ENCODE measurements around the gene TLR5. TPM values are rescaled to one million over a fixed set of nuclear protein-coding genes. Genes with fewer than 3 reads are reported as not detected.

TLR5 gene
- total and polyA plus RNA-seq, 7 experiments from 2014 or later, result 3.1 to 8.0 (median 5.1) TPM; not detected in 1

DNA sequence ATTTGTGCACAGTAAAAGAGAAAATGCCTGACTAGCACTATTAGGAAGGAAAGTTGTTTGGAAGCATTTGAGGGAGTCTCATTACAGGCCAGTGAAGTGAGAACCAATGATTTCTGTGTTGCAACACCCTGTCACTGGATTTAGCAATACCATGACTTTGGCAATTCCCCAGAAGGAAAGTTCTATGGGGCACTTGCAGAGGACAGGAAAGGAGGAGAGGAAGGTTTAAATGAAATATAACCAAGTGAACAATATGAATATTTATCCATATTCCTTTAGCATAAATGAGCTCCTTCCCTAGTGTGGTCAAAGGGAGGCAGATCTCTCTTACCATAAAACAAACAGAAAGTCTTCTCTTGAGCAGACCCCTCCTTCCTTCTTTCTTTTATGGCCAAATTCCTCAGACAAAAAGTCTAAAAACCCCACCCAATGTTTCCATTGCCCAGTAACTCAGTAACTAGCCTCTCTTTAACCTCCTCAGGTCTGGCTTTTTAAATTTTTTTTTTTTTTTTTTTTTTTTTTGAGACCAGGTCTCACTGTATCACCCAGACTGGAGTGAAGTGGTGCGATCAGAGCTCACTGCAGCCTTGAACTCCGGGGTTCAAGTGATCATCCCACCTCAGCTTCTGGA is 5.5 kb downstream of the TLR5 start:
- H3K27me3 Mint-ChIP-seq, result peaks cover 0 to 41% (median 0%) of the 10 kb centered on the region in 5 donors
- POLR2A ChIA-PET, result no interaction called here
- peaks cover 0 to 26% (median 11%) of the 10 kb centered on the region in 7 donors for H3K4me1 Mint-ChIP-seq
- no peak overlapping the region for H3K27ac ChIP-seq (ENCODE audit: low read depth, low read length)
- H3K9me3 Mint-ChIP-seq, result peaks cover 0 to 2% (median 0%) of the 10 kb centered on the region in 11 donors
- intact Hi-C loops (cut with micrococcal nuclease), result no loop called here
- peaks cover 0 to 7% (median 0%) of the 10 kb centered on the region in 5 donors for H3K36me3 Mint-ChIP-seq
- H3K27me3 ChIP-seq (ENCODE audit: control insufficient read depth in 2 of 2, insufficient read depth in 2 of 2, low read length in 2 of 2), result no peaks in the 10 kb centered on the region
- no peaks in the 10 kb centered on the region for H3K36me3 ChIP-seq (ENCODE audit: control insufficient read depth in 2 of 3, insufficient read depth in 3 of 3, low read length in 3 of 3)
- CTCF ChIA-PET, result interaction anchor here (0.6 to 1.6 kb wide), 2 partner anchors 12 to 546 kb away, joined by 4 to 7 read pairs; no protein-coding TSS in a partner anchor
- H3K4me3 ChIP-seq (ENCODE audit: low read length), result no peak overlapping the region
- ATAC-seq, result no peak
- peaks cover 4 to 5% of the 10 kb centered on the region in 2 donors for H3K4me1 ChIP-seq (ENCODE audit: control insufficient read depth in 2 of 2, insufficient read depth in 2 of 2, low read length in 2 of 2)
- DNase-seq, result no peak
- no peaks in the 10 kb centered on the region for H3K9me3 ChIP-seq (ENCODE audit: control insufficient read depth in 2 of 3, low read length in 3 of 3)
- H3K27ac Mint-ChIP-seq, result peak overlapping the region in 1 of 9 donors; percentile 8
- no peak overlapping the region for H3K4me3 Mint-ChIP-seq

DNA sequence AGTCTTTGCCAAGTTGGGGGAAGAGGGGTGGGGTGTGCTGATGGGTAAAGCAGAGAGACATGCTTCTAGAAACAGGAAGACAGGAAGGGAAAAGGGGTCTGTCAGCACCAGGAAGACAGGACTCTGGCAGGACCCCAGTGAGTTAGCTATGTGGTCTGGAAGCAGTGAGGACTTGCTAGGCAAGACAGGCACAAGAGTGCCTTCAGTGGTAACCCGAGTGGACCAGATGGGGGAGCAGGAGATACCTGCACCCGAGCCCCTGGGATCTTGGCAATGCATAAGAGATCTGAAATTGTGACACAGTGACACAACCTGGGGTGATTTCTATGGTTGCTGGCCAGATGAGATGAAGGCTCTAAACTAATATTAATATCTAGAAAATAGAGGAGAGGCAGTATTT is 7.0 kb downstream of the TLR5 start:
- H3K4me3 ChIP-seq (ENCODE audit: low read length), result no peak overlapping the region
- intact Hi-C loops (cut with micrococcal nuclease), result no loop called here

DNA sequence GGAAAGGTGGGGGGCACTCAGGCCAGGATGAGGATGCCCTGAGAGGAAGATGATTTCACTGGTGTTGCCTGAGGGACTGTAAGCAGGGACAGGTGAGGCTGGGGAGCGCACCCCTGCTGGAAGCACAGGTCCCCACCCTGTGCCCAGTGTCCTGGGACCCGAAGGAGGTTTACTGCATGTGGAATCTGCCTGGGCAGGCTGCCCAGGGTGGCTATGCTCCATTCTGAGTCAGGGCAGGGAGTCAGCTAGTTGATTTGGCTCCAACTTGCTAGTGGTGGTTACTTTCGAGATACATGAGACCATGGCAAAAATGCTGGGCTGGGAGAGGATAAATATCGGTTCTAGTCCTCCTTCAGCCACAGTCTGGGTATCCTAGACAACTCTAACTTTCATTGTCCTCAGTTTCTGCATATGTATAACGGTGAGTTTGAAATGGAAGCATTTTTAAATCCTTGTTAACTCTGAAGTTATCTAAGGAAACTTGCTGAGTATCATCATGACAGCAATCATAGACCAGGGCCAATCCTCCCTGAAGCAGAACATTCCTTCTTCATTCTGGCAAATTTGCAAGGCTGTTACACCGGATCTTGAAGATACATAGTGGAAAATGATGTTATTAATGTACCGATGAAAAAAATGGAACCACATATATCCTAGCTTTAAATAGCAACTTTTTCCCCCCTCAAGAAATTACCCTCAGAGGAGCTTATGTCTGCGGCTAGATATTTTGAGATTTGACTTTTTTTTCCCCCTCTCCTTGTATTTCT is 7.7 kb downstream of the TLR5 start:
- Mint-ChIP-seq H3K4me3 (no peak overlapping the region), H3K4me1 (peaks cover 6 to 19% (median 11%) of the 10 kb centered on the region in 7 donors), H3K27ac (peak overlapping the region in 2 of 9 donors; percentile 10 to 58), H3K9me3 (peaks cover 0 to 2% (median 0%) of the 10 kb centered on the region in 11 donors), H3K27me3 (peaks cover 0 to 60% (median 0%) of the 10 kb centered on the region in 5 donors), H3K36me3 (peaks cover 0 to 7% (median 0%) of the 10 kb centered on the region in 5 donors)
- CTCF ChIA-PET, result interaction anchor here (0.7 to 5.6 kb wide), 4 partner anchors 94 to 547 kb away, joined by 3 to 79 read pairs (median 4); partner anchors contain the start of gene SUSD4
- intact Hi-C loops (cut with micrococcal nuclease), result no loop called here
- POLR2A ChIA-PET, result interaction anchor here (2.4 kb wide), 1 partner anchor 8 kb away, joined by 9 read pairs; the partner anchor contains the start of gene TLR5
- Histone ChIP-seq H3K27me3 (ENCODE audit: control insufficient read depth in 2 of 2, insufficient read depth in 2 of 2, low read length in 2 of 2) (no peaks in the 10 kb centered on the region), H3K9me3 (ENCODE audit: control insufficient read depth in 2 of 3, low read length in 3 of 3) (no peaks in the 10 kb centered on the region), H3K4me3 (ENCODE audit: low read length) (no peak overlapping the region), H3K36me3 (ENCODE audit: control insufficient read depth in 2 of 3, insufficient read depth in 3 of 3, low read length in 3 of 3) (no peaks in the 10 kb centered on the region), H3K27ac (ENCODE audit: low read depth, low read length) (no peak overlapping the region), H3K4me1 (ENCODE audit: control insufficient read depth in 2 of 2, insufficient read depth in 2 of 2, low read length in 2 of 2) (peaks cover 4 to 5% of the 10 kb centered on the region in 2 donors)
- no peak for ATAC-seq
- DNase-seq, result no peak

More for the DNA sequence above, 7.0 kb downstream of the TLR5 start:
- H3K4me1 Mint-ChIP-seq, result peaks cover 0 to 19% (median 11%) of the 10 kb centered on the region in 7 donors
- Histone ChIP-seq H3K9me3 (ENCODE audit: control insufficient read depth in 2 of 3, low read length in 3 of 3) (no peaks in the 10 kb centered on the region), H3K4me1 (ENCODE audit: control insufficient read depth in 2 of 2, insufficient read depth in 2 of 2, low read length in 2 of 2) (peaks cover 4 to 5% of the 10 kb centered on the region in 2 donors), H3K27ac (ENCODE audit: low read depth, low read length) (no peak overlapping the region), H3K27me3 (ENCODE audit: control insufficient read depth in 2 of 2, insufficient read depth in 2 of 2, low read length in 2 of 2) (no peaks in the 10 kb centered on the region), H3K36me3 (ENCODE audit: control insufficient read depth in 2 of 3, insufficient read depth in 3 of 3, low read length in 3 of 3) (no peaks in the 10 kb centered on the region)
- CTCF ChIA-PET, result interaction anchor here (0.6 to 5.6 kb wide), 5 partner anchors 45 to 548 kb away, joined by 3 to 79 read pairs (median 4); partner anchors contain the start of gene SUSD4
- no peak overlapping the region for H3K4me3 Mint-ChIP-seq
- DNase-seq, result no peak
- H3K27ac Mint-ChIP-seq, result peak overlapping the region in 1 of 9 donors; percentile 58
- POLR2A ChIA-PET, result no interaction called here
- no peak for ATAC-seq
- peaks cover 0 to 2% (median 0%) of the 10 kb centered on the region in 11 donors for H3K9me3 Mint-ChIP-seq
- peaks cover 0 to 7% (median 0%) of the 10 kb centered on the region in 5 donors for H3K36me3 Mint-ChIP-seq
- peaks cover 0 to 53% (median 0%) of the 10 kb centered on the region in 5 donors for H3K27me3 Mint-ChIP-seq

DNA sequence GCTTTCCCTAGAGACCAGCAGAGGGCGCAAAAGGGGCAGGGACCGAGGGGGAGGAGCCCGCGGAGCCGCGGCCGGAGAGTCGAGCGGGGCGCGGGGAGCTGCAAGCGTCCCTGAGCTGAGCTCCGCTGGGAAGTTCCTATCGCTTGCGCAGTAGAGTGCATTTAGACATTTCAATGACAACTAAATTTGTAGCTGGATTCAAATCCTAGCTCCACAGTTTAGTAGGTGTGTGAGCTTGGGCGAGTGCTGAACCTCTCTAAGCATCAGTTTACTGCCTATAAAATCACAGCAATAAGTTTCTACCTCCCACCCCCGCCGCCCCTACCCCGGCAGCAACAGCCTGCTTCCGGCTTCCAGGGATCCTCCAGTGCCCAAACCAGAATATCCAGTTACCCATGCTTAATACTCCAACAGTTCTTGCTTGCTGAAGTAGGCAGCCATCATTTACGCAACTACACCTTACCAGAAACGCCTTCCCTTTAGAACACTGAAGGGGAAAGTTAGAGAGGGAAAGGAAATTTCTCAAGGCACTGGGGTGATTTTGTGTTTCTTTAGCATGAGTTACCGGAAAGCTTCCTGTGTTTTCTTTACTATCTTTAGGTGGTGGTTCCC is 9.1 kb downstream of the TLR5 start:
- H3K36me3 ChIP-seq (ENCODE audit: control insufficient read depth in 2 of 3, insufficient read depth in 3 of 3, low read length in 3 of 3), result no peaks in the 10 kb centered on the region
- CTCF ChIA-PET, result interaction anchor here (0.6 to 5.6 kb wide), 32 partner anchors 9 to 615 kb away, joined by 3 to 79 read pairs (median 4); partner anchors contain the start of genes SUSD4 and TLR5
- ATAC-seq (peak; percentile 92), DNase-seq (peak; percentile 59 to 84 (median 73))
- intact Hi-C loops (cut with micrococcal nuclease), result loop anchor here (1.0 to 5.0 kb wide), 7 partner anchors 9 to 550 kb away; partner anchors contain the start of gene TLR5 (in 2 of the 2)
- no peaks in the 10 kb centered on the region for H3K9me3 ChIP-seq (ENCODE audit: control insufficient read depth in 2 of 3, low read length in 3 of 3)
- POLR2A ChIA-PET, result interaction anchor here (0.6 to 2.4 kb wide), 7 partner anchors 9 to 480 kb away, joined by 3 to 9 read pairs (median 3); partner anchors contain the start of gene TLR5
- Mint-ChIP-seq H3K9me3 (peaks cover 0 to 2% (median 0%) of the 10 kb centered on the region in 11 donors), H3K27me3 (peaks cover 0 to 68% (median 5%) of the 10 kb centered on the region in 5 donors), H3K27ac (peak overlapping the region in 1 of 9 donors; percentile 41), H3K36me3 (peaks cover 0 to 3% (median under 1%) of the 10 kb centered on the region in 5 donors), H3K4me3 (peak overlapping the region; percentile 51 to 84 (median 74)), H3K4me1 (peaks cover 13 to 31% (median 22%) of the 10 kb centered on the region in 7 donors)
- no peak overlapping the region for H3K27ac ChIP-seq (ENCODE audit: low read depth, low read length)
- peaks cover 4 to 12% of the 10 kb centered on the region in 2 donors for H3K4me1 ChIP-seq (ENCODE audit: control insufficient read depth in 2 of 2, insufficient read depth in 2 of 2, low read length in 2 of 2)
- H3K4me3 ChIP-seq (ENCODE audit: low read length), result peak overlapping the region; percentile 41
- no peaks in the 10 kb centered on the region for H3K27me3 ChIP-seq (ENCODE audit: control insufficient read depth in 2 of 2, insufficient read depth in 2 of 2, low read length in 2 of 2)

DNA sequence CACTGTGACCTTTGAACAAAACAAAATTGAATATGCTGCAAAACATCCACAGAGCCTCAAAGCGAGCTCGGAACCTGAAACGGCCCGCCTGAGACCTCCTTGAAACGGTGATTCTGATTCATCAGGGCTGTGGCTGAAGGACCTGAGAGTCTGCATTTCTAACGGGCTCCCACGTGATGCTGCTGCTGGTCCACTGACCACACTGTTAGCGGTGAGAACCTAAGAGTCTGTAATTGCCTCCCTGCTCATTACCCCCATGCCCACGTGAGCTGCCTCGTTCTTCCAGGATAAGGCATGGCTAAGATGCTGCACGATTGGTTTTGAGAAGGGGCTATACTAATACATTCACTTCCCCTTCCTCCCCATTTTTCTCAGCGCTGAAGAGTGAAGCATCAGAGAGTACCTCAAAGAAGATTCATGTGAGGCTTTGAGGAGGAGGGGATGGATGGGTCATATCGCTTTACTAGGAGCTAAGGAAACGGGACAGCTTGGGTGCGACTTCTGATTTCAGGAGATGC is 9.7 kb downstream of the TLR5 start:
- Histone ChIP-seq H3K4me3 (ENCODE audit: low read length) (peak overlapping the region; percentile 41), H3K4me1 (ENCODE audit: control insufficient read depth in 2 of 2, insufficient read depth in 2 of 2, low read length in 2 of 2) (peaks cover 4 to 13% of the 10 kb centered on the region in 2 donors), H3K36me3 (ENCODE audit: control insufficient read depth in 2 of 3, insufficient read depth in 3 of 3, low read length in 3 of 3) (no peaks in the 10 kb centered on the region), H3K27me3 (ENCODE audit: control insufficient read depth in 2 of 2, insufficient read depth in 2 of 2, low read length in 2 of 2) (no peaks in the 10 kb centered on the region), H3K27ac (ENCODE audit: low read depth, low read length) (no peak overlapping the region), H3K9me3 (ENCODE audit: control insufficient read depth in 2 of 3, low read length in 3 of 3) (no peaks in the 10 kb centered on the region)
- CTCF ChIA-PET, result interaction anchor here (0.7 to 5.6 kb wide), 30 partner anchors 10 to 616 kb away, joined by 3 to 79 read pairs (median 4); partner anchors contain the start of genes SUSD4 and TLR5
- Mint-ChIP-seq H3K9me3 (peaks cover 0 to 2% (median 0%) of the 10 kb centered on the region in 11 donors), H3K27me3 (peaks cover 0 to 68% (median 5%) of the 10 kb centered on the region in 5 donors), H3K4me3 (peak overlapping the region; percentile 51 to 84 (median 74)), H3K36me3 (peaks cover 0 to 4% (median 0%) of the 10 kb centered on the region in 5 donors), H3K27ac (peak overlapping the region in 1 of 9 donors; percentile 41), H3K4me1 (peaks cover 14 to 32% (median 24%) of the 10 kb centered on the region in 7 donors)
- ATAC-seq (peak; percentile 12), DNase-seq (no peak)
- intact Hi-C loops (cut with micrococcal nuclease), result loop anchor here (1.0 to 5.0 kb wide), 7 partner anchors 10 to 551 kb away; partner anchors contain the start of gene TLR5 (in 2 of the 2)
- POLR2A ChIA-PET, result interaction anchor here (0.9 to 2.4 kb wide), 4 partner anchors 10 to 228 kb away, joined by 3 to 9 read pairs (median 3); partner anchors contain the start of gene TLR5
